Activated T-cell treated with anti-CD3 and anti-CD28 coated beads, Interleukin-2, amount 50 U/mL, for 48 hours (primary cell): ENCODE measurements around the gene TCERG1.

Experiments
- DNase-seq, 2 experiments: peaks; one replicate each; pipeline ENCODE4 v3.0.0-alpha.2; 2020

TCERG1 gene

GRCh38 chr5:146446861-146447733 is at the start of gene TCERG1:
TSS of gene TCERG1 (plus strand) at chr5:146447333. CDS start at chr5:146447350, 17 bp downstream.
- peak; percentile 98 for DNase-seq

DNA sequence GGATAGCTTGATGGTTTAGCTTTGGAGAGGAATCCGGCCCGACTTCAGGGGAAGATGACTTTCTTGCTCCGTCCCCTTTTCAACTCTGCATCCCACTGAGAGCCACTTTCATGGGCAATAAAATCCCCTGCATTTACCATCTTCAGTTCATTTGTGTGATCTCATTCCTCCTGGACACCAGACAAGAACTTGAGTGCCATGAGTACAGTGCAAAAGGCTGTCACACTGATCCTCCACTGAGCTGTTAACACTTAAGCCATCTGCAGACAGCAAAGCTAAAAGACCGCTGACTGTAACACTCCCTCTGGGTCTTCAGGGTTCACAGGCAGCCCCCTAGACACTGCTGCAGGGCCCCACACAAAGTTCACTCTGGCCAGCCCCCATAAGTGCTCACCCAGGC is 48.3 kb upstream of the TCERG1 start:
- no peak for DNase-seq

GRCh38 chr5:146399481-146399880 is 47.7 kb upstream of the TCERG1 start:
- no peak for DNase-seq

- no peak for DNase-seq
Observed at GRCh38 chr5:146400201-146400600, 46.9 kb upstream of the TCERG1 start.

- no peak for DNase-seq
Observed at GRCh38 chr5:146401021-146401420, 46.1 kb upstream of the TCERG1 start.

GRCh38 chr5:146402949-146403348 is 44.2 kb upstream of the TCERG1 start:
- no peak for DNase-seq

DNA sequence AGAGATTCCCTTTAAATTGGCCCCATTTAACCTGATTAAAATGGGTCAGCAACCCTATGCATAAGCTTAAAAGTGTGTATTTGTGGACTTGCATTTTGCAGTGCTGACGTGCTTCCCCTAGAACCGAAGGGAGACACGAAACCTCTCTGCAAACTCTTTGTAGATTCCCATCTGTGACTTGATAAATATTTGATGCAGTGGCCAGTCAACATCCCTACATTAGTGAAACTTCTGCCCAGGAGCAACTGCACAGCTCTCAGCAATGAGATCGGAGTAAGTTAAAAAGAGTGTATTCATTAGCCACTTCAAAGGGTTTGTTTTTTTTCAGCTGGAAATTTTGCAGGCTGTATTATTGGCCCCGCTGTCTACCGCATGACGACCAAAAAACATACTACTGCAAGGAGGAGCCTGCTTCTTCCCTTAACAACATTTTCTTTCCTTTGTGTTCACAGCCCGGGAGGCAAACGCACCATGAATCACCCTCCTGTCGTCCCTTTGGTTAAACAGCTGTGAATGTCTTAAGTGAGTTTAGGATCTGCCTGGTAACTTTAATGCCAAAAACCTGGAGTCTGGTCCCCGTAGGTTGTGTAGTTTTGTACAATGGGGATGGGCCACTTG is 38.0 kb upstream of the TCERG1 start:
- DNase-seq, result no peak

GRCh38 chr5:146410272-146410671 is 36.9 kb upstream of the TCERG1 start:
- DNase-seq, result no peak

GRCh38 chr5:146419696-146420095 is 27.4 kb upstream of the TCERG1 start:
- DNase-seq, result no peak

DNA sequence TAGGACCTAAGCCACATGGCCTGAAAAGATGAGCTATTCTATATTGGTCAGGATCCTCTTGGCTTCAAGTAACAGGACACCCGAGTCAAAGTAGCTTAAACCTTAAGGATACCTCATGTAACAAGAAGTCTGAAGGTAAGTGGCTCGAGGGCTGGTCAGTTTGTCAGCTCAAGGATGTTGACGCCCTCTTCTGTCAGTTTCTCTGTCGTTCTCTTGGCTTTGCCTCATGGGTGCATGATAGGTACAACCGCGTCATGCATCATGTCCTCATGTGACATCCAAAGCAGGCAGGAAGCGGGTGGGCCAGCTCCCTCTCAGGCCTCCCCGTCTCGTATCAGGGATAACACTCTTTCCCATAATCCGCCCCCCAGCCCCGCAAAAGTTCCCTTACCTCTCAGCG is 22.1 kb upstream of the TCERG1 start:
- DNase-seq, result no peak

GRCh38 chr5:146426305-146426704 is 20.8 kb upstream of the TCERG1 start:
- DNase-seq, result no peak

- no peak for DNase-seq
Observed at GRCh38 chr5:146426853-146427618, 20.1 kb upstream of the TCERG1 start.

DNA sequence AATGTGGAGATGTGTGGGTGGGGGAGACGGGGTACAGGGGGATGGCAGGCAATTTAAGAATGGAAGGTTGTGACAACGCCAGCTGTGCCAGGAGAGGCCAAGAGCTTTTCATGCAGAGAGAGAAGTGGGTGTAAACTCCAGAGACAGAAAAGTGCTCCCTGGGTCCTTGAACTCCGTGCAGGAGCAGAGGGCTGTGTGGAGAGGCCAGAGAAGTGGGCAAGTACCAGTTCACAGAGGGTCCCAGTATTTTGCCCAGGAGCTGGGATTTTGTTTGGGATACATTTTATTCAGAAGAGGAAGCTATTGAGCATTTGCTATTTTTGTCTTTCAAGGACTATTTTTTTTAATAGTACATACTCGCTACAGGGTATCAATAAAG is 19.5 kb upstream of the TCERG1 start:
- DNase-seq, result no peak

- no peak for DNase-seq
Observed at GRCh38 chr5:146428658-146429057, 18.5 kb upstream of the TCERG1 start.

GRCh38 chr5:146440353-146440752 is 6.8 kb upstream of the TCERG1 start:
- no peak for DNase-seq

GRCh38 chr5:146440870-146441495 is 6.2 kb upstream of the TCERG1 start:
- DNase-seq, result no peak

GRCh38 chr5:146441896-146442295 is 5.2 kb upstream of the TCERG1 start:
- no peak for DNase-seq

- peak; percentile 44 to 51 for DNase-seq
Observed at GRCh38 chr5:146447734-146448380, 724 bp downstream of the TCERG1 start.

DNA sequence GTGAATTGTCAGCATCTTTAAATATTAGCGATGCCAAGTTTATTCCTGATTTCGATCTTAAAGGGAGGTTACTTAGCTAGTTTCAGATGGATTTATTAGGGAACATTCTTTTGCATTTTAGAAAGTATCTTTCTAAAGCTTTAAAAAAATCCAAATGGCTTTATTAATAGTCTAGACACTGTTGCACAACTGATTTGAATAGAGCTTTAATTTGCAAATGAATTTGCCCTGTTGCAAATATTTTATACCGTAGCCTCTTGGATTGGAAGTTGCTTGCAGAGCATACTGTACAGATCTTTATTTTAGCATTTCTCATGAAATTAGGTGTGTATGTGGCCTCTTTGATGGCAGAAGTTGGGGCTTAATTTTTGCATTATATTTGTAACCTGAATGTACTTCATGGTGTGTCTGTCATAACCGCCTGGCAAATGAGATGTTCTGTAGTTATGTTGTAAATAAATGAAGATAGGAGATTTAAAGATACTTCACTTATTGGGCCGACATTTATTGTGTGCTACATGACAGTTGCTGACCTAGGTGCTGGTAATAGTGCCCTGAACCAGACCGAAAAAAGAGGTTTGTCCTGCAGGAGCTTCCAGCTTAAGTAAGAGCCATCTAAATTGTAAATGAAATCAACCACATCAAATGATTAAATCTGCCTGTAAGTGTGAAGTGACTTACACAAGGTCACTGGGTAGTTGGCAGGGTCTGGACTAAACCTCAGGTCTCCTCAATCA is 1.8 kb downstream of the TCERG1 start:
- no peak for DNase-seq

DNA sequence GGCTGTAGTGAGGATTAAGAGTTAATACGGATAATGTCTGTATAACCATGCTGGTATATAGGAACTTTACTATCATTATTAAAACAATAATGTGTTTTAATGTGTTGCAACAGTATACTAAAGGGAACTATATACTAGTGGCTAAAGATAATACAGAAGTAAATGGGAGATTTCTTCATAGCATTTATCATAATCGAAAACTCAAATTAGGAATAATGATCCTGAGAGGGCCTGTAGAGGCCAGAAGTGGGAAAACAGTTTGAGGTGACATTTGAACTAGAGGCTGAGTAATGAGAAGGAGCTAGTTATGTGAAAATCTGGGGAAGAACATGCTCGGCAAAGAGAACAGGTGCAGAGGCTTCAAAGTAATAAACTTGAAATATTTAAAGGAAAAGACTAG is 2.9 kb downstream of the TCERG1 start:
- no peak for DNase-seq

GRCh38 chr5:146451411-146451810 is 4.3 kb downstream of the TCERG1 start:
- no peak for DNase-seq

- no peak for DNase-seq
Observed at GRCh38 chr5:146457431-146457830, 10.3 kb downstream of the TCERG1 start.
